HG02884 (cell line): ENCODE measurements around the gene HSPA1A.
"Not testable (repeated sequence)": the region's sequence is repeated elsewhere in the genome, so short reads cannot be mapped to it uniquely, and the experiment has no call there.

Source experiments
- ATAC-seq: cut with Tn5 transposase; IDR thresholded peaks from one replicate; pipeline ENCODE4 v1.9.1; 2021; ENCODE audit warnings: mild to moderate bottlenecking, moderate library complexity; ENCODE audit not compliant: unreplicated experiment

The HSPA1A gene

DNA sequence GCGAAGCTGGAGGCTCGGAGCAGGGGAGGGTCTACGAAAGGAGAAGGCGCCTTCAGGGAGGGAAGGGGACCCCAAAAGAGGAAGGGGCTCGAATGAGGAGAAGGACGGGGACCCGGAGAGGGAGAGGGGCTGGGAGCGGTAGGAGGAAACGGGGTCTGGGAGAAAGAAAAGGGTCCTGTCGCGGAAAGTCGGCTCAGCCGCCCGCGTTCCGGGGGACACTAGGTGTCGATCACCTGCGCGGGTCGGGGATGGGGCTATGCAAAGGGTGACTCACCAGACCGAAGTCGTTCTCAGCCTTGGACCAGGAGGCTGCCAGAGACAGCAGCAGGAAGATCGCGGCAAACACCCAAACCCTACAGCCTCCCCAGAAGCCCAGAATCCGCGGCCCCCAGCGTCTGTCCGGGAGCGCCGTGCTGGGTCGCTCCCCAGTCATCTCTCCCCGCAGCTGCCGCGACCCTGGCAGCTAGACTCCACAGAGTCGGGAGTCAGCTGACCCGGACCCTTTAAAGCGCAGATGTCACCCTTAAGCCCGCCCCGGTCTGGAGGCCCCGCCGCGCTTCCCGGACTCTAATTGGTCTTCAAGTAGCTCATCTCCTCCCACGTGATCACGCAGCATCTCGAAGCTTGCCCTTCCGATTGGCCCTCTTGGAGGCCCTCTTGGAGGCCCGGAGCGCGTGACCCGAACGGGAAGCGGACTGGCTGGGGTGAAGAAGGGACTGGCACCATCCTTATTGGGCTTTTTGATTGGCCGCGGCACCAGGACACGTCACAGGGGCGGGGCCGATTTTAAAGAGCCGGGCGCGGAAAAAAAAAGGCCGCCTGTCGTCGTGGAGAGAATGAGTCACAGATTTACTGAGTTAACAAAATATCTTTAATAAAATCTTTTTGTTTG lies 47.2 kb downstream of the HSPA1A start, which contains the start of gene NEU1:
NEU1 (minus strand) TSS at position 478 of the 892 bp plus-strand sequence; CDS start at position 433, 45 bp downstream.
- ATAC-seq, result peak; percentile 85

DNA sequence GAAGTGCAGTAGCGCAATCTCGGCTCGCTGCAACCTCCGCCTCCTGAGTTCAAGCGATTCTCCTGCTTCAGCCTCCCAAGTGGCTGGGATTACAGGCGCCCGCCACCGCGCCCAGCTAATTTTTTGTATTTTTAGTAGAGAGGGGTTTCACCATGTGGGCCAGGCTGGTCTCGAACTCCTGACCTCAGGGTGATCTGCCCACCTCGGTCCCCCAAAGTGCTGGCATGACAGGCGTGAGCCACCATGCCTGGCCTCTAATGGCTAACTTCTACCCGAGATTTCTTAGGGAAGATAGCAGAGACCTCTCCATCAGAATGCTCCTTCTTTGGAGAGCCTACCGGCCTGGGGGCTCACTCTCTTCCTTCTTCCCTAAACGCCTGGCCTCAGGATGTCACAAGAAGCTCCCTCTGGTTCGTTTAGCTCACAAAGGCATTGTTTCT lies 48.8 kb downstream of the HSPA1A start:
- not testable (repeated sequence) for ATAC-seq

DNA sequence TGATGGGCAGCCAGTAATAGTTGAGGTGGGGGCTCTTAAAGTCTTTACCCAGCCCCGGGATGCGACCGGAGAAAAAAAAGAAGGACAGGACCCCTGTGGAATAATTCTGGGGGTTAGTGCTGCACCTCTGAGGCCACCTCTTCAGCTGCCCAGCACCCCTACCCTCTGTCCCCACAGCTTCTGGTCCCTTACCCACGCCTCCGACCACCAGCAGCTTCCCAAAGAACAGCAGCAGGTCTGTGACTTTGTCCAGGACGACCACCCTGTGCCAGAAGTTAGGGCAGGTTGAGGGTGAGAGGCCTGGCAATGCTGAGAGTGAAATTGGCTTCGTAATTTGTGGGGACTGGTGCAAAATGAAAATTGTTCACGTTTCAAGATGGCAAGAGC lies 49.5 kb downstream of the HSPA1A start:
- no peak for ATAC-seq

DNA sequence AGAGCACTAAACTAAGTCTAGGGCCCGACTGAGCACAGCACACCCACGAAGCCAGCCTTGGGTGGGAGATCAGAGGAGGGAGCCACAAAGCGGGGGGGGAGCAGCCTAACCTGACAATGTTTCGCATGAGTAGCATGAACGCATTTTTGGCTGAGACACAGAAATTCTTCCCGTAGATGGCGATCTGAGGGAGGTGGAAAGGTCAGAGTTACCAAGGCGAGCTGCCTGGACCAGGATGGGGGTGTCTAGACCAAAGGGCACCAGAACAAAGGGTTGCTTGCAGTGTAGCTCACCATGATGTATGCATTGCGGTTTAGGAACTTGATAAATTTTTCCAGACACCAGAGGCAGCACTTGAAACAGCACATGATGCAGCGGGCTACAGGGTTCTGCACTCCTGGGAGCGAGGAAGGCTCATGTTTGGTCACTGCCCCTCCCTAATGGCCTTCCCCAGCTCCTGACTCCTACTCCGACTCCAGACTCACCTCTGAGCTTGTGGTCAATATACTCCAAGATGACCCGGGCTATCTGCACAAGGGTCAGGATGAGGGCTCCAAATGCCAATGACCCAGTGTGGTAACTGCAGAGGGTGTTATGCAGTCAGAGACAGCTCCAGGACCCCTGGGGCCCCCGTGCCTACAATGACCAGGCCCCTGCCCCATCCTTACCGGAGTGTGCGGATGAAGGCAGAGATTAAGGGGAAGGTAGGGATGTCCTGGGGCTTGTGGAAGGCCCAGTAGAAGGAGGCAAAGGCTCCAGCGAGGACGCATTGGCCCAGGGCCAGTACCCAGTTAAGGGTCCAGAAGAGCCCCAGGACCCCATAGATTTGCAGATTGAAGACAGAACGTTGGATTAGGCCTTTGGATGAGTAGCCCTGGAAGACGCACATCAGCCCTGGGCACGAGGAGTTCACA lies 50.1 kb downstream of the HSPA1A start:
- ATAC-seq, result no peak
